PFSK-1 (cell line): ENCODE data around the gene RFT1.

ENCODE experiments used
- POLR2AphosphoS5 ChIP-seq: IDR thresholded peaks from 2 replicates; pipeline ENCODE4 v1.6.1; 2012; ENCODE audit warnings: low read depth, mild to moderate bottlenecking, control low read depth, low read length, moderate library complexity
- REST ChIP-seq, 2 experiments: IDR thresholded peaks; 2 replicates each; pipeline versions ENCODE4 v1.6.1 to v1.8.0; 2011 to 2012; ENCODE audit warnings: low read depth in 2 of 2, low read length in 2 of 2, control low read depth in 1 of 2, inconsistent platforms in 1 of 2, mild to moderate bottlenecking in 1 of 2, moderate library complexity in 1 of 2; ENCODE audit not compliant: insufficient read depth in 1 of 2
- SIN3A ChIP-seq: IDR thresholded peaks from 2 replicates; pipeline ENCODE4 v1.6.1; 2012; ENCODE audit warnings: mild to moderate bottlenecking, low read length, moderate library complexity, borderline replicate concordance; ENCODE audit not compliant: insufficient read depth
- TAF1 ChIP-seq: IDR thresholded peaks from 2 replicates; pipeline ENCODE4 v1.6.1; 2012; ENCODE audit warnings: low read length, control low read depth, borderline replicate concordance; ENCODE audit not compliant: insufficient read depth

DNA sequence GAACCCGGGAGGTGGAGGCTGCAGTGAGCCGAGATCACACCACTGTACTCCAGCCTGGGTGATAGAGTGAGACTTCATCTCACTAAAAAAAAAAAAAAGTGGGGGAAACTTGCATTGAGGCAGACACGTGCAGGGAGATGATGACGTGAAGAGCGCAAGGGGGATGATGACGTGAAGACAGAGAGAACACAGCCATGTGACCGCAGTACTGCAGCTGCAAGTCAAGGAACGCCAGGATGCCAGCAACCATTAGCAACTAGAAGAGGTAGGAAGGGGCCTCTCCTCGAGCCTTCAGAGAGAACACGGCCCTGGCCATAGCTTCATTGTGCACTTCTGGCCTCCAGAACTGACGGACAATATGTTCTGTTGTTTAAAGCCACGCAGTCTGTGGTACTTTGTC, 28.3 kb downstream of the RFT1 start:
- no peak for TF ChIP-seq POLR2AphosphoS5
- no peak for TF ChIP-seq REST (IDR thresholded peaks at IDR 0.05; ENCODE audit: insufficient read depth in 1 of 2, low read depth in 2 of 2, low read length in 2 of 2)
- TF ChIP-seq SIN3A, result no peak
- TF ChIP-seq TAF1, result no peak
